ENCODE data around the gene SV2C.

SV2C gene

GRCh38 chr5:76165711-76166374, 82.7 kb downstream of the SV2C start:
- no peaks in the 10 kb centered on the region for H3K4me1 ChIP-seq (ENCODE audit: control insufficient read depth, insufficient read depth, low read length)
- H3K36me3 ChIP-seq (ENCODE audit: control insufficient read depth, insufficient read depth, low read length) = no peaks in the 10 kb centered on the region
- H3K27me3 ChIP-seq (ENCODE audit: control insufficient read depth, insufficient read depth, low read length) = no peaks in the 10 kb centered on the region
- H3K9me3 ChIP-seq (ENCODE audit: control insufficient read depth, insufficient read depth, low read depth, low read length) = no peaks in the 10 kb centered on the region
- H3K9ac ChIP-seq (ENCODE audit: low read length) = no peak overlapping the region
- no peak overlapping the region for H3K27ac ChIP-seq (ENCODE audit: low read depth, low read length)
- no peak overlapping the region for H3K4me3 ChIP-seq (ENCODE audit: low read depth, low read length)

- Histone ChIP-seq H3K9me3 (ENCODE audit: control insufficient read depth, insufficient read depth, low read depth, low read length) (no peaks in the 10 kb centered on the region), H3K4me3 (ENCODE audit: low read depth, low read length) (no peak overlapping the region), H3K9ac (ENCODE audit: low read length) (no peak overlapping the region), H3K4me1 (ENCODE audit: control insufficient read depth, insufficient read depth, low read length) (no peaks in the 10 kb centered on the region), H3K27me3 (ENCODE audit: control insufficient read depth, insufficient read depth, low read length) (no peaks in the 10 kb centered on the region), H3K27ac (ENCODE audit: low read depth, low read length) (no peak overlapping the region), H3K36me3 (ENCODE audit: control insufficient read depth, insufficient read depth, low read length) (no peaks in the 10 kb centered on the region)
Measured at GRCh38 chr5:76166886-76167576, 83.8 kb downstream of the SV2C start.

DNA sequence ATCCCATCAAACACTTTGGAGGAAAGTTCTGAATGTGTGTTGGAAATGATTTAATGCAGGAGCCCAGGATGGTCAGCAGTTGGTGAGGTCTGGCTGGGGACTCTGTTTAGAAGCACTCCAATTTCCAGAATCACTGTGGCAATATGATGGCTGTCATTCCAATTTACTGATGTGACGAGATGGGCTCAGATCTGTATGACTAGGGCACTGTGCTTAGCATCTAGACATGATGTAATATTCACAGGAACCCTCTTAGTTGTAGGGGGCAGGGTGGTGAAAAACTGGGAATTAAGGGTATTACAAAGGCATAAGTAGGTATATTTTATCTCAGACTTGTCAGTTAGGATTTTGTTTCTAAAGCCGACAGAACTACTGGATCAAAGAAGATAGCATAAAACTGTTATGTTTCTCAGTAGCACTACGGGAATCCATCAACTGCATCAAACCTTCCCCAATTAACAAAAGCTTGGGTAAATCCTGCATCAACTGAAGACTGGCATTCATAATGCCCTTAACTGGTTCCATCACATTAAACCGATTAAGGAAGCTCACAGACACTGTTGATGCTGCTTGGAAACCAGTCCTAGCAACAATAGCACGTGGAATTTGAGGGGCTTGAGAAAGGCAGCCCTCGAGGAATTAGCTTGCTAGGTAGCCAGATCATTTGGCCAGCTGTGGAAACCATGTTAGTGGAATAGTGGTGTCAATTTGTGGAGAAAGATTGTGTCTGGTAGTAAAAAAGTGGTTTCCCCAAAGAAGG, 86.1 kb downstream of the SV2C start:
- H3K27ac ChIP-seq (ENCODE audit: low read depth, low read length) = no peak overlapping the region
- H3K4me3 ChIP-seq (ENCODE audit: low read depth, low read length) = no peak overlapping the region

GRCh38 chr5:76174101-76174500, 90.9 kb downstream of the SV2C start:
- H3K4me1 ChIP-seq (ENCODE audit: control insufficient read depth, insufficient read depth, low read length) = no peaks in the 10 kb centered on the region
- H3K27me3 ChIP-seq (ENCODE audit: control insufficient read depth, insufficient read depth, low read length) = no peaks in the 10 kb centered on the region
- H3K27ac ChIP-seq (ENCODE audit: low read depth, low read length) = no peak overlapping the region
- H3K36me3 ChIP-seq (ENCODE audit: control insufficient read depth, insufficient read depth, low read length) = no peaks in the 10 kb centered on the region
- H3K4me3 ChIP-seq (ENCODE audit: low read depth, low read length) = no peak overlapping the region
- no peak overlapping the region for H3K9ac ChIP-seq (ENCODE audit: low read length)
- no peaks in the 10 kb centered on the region for H3K9me3 ChIP-seq (ENCODE audit: control insufficient read depth, insufficient read depth, low read depth, low read length)

More for the DNA sequence above, 86.1 kb downstream of the SV2C start:
- H3K36me3 ChIP-seq (ENCODE audit: control insufficient read depth, insufficient read depth, low read length) = no peaks in the 10 kb centered on the region
- no peak overlapping the region for H3K9ac ChIP-seq (ENCODE audit: low read length)
- H3K4me1 ChIP-seq (ENCODE audit: control insufficient read depth, insufficient read depth, low read length) = no peaks in the 10 kb centered on the region
- no peaks in the 10 kb centered on the region for H3K27me3 ChIP-seq (ENCODE audit: control insufficient read depth, insufficient read depth, low read length)
- H3K9me3 ChIP-seq (ENCODE audit: control insufficient read depth, insufficient read depth, low read depth, low read length) = no peaks in the 10 kb centered on the region

DNA sequence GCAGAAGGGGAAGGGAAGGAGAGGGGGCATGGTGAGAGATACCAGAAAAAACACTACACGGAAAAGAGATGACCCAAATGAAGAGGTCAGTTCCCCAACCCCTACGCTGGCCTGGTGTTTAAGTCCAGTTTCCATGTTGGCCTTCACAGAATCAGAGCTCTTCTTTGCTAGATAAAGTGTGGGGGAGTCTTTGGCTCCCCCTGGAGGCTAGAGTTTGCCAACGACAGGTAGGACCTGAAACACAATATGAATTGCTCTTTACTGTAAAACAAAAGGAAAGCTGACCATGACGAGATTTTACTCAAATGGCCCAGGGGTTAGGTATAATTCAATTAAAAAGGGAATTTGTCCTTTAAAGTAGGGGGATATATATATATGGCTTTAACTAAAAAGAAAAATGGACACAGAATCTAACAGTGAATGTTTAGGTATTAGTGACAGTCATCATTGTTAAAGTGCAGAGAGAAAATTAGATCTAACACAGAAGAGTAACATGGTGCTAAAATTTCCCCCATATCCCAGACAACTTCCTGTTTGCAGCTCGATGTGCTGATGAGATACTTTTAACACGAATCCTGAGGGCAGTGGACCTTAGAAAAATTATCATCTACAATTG, 92.0 kb downstream of the SV2C start:
- no peaks in the 10 kb centered on the region for H3K27me3 ChIP-seq (ENCODE audit: control insufficient read depth, insufficient read depth, low read length)
- no peak overlapping the region for H3K9ac ChIP-seq (ENCODE audit: low read length)
- H3K36me3 ChIP-seq (ENCODE audit: control insufficient read depth, insufficient read depth, low read length) = no peaks in the 10 kb centered on the region
- no peak overlapping the region for H3K27ac ChIP-seq (ENCODE audit: low read depth, low read length)
- no peaks in the 10 kb centered on the region for H3K4me1 ChIP-seq (ENCODE audit: control insufficient read depth, insufficient read depth, low read length)
- no peak overlapping the region for H3K4me3 ChIP-seq (ENCODE audit: low read depth, low read length)
- no peaks in the 10 kb centered on the region for H3K9me3 ChIP-seq (ENCODE audit: control insufficient read depth, insufficient read depth, low read depth, low read length)

DNA sequence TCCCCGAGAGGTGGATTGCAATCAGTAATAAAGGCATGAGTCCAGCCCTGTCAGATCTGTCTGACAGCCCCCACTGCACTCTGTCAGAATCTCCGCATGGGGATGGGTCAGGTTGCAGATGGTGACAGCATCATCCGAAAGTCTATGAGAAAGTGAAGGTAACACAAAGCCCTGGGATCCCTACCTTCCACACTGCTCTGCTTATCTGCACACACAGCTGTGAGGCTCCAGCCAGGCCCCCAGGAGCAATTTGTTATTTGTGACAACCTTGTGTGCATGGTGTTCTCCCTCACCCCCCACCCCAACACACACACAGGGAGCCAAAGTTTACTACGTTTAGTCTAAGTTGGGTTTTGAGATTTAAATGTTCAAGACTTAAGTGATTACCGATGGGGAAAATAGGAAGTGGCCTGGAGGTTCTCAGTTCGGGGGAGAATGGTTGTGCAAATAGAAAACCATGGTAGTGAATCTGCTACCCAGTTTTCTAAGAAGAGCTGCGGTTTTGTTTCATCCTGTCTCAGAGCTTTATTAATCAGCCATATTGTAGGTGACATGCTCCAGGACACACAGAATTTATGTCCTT, 92.7 kb downstream of the SV2C start:
- no peaks in the 10 kb centered on the region for H3K9me3 ChIP-seq (ENCODE audit: control insufficient read depth, insufficient read depth, low read depth, low read length)
- no peaks in the 10 kb centered on the region for H3K27me3 ChIP-seq (ENCODE audit: control insufficient read depth, insufficient read depth, low read length)
- H3K27ac ChIP-seq (ENCODE audit: low read depth, low read length) = no peak overlapping the region
- no peaks in the 10 kb centered on the region for H3K36me3 ChIP-seq (ENCODE audit: control insufficient read depth, insufficient read depth, low read length)
- no peaks in the 10 kb centered on the region for H3K4me1 ChIP-seq (ENCODE audit: control insufficient read depth, insufficient read depth, low read length)
- no peak overlapping the region for H3K9ac ChIP-seq (ENCODE audit: low read length)
- H3K4me3 ChIP-seq (ENCODE audit: low read depth, low read length) = no peak overlapping the region

DNA sequence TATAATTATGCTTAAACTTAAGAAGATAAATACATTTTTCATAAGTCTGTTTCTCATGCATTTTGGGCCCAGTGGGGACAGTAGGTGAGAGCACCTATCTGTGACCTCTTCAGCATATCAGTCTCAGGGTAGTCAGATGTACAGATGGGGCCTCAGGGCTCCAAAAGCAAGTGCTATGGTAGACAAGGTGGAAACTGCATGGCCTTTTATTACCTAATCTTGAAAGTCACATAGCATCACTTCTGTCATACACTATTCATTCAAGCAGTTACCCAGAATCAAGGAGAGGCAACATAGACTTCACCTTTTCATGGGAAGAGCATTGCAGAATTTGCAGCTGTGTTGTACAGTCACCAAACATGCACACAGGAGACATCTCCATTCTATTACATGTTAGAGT, 94.8 kb downstream of the SV2C start:
- H3K4me3 ChIP-seq (ENCODE audit: low read depth, low read length) = no peak overlapping the region
- no peaks in the 10 kb centered on the region for H3K27me3 ChIP-seq (ENCODE audit: control insufficient read depth, insufficient read depth, low read length)
- no peak overlapping the region for H3K9ac ChIP-seq (ENCODE audit: low read length)
- no peaks in the 10 kb centered on the region for H3K4me1 ChIP-seq (ENCODE audit: control insufficient read depth, insufficient read depth, low read length)
- H3K27ac ChIP-seq (ENCODE audit: low read depth, low read length) = no peak overlapping the region
- no peaks in the 10 kb centered on the region for H3K36me3 ChIP-seq (ENCODE audit: control insufficient read depth, insufficient read depth, low read length)
- no peaks in the 10 kb centered on the region for H3K9me3 ChIP-seq (ENCODE audit: control insufficient read depth, insufficient read depth, low read depth, low read length)

DNA sequence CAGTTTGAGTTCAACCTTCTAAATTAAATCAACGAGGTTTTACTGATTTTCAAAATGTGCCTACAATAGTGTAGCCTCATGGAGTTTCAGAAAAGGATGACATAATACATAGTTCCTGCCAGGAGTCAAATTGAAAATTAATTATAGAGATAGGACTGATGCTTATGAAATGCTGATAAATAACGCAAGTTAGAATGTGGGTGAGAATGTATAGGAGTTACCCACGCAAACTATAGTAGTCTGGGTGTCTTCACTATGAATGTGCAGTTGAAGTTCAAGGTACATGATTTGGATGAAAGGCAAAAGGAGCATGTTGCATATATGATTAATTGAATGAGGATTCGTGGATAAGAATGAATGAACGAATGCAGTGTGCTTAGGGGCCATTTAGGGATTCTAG, 95.7 kb downstream of the SV2C start:
- Histone ChIP-seq H3K27ac (ENCODE audit: low read depth, low read length) (no peak overlapping the region), H3K4me3 (ENCODE audit: low read depth, low read length) (no peak overlapping the region), H3K4me1 (ENCODE audit: control insufficient read depth, insufficient read depth, low read length) (no peaks in the 10 kb centered on the region), H3K27me3 (ENCODE audit: control insufficient read depth, insufficient read depth, low read length) (no peaks in the 10 kb centered on the region), H3K9ac (ENCODE audit: low read length) (no peak overlapping the region), H3K36me3 (ENCODE audit: control insufficient read depth, insufficient read depth, low read length) (no peaks in the 10 kb centered on the region), H3K9me3 (ENCODE audit: control insufficient read depth, insufficient read depth, low read depth, low read length) (no peaks in the 10 kb centered on the region)

DNA sequence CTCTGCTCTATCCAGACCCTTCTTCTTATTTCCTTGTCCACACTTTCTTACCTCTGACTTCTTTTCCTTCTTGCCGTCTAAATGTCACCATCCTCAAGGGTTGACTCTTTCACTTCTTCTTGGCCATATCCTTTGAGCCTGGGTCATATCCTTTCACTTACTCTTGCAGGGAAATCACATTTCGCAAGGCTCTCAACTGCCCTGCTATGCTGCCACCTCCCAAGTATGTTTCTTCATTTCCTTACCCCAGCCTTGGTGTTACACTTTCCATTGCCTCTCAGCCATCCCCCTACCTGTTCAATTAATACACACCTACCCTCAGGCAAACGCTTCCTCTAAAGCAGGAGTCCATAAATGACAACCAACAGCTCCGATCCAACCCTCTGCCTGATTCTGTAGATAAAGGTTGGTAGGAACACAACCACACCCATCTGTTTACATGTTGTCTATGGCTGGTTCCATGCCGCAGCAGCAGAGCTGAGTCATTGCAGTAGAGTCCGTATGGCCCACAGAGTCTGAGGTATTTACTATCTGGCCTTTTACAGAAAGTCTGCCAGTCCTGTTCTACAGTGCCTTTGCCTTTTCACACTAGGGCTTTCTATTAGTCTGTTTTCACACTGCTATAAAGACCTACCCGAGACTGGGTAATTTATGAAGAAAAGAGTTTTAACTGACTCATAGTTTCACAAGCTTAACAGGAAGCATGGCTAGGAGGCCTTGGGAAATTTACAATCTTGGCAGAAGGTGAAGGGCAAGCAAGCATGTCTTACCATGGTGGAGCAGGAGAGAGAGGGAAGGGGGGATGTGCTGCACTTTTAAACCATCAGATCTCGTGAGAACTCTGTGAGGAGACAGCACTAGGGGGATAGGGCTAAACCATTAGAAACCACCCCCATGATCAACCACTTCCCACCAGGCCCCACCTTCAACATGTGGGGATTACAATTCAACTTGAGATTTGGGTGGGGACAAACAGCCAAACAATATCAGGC, 97.9 kb downstream of the SV2C start:
- Histone ChIP-seq H3K36me3 (ENCODE audit: control insufficient read depth, insufficient read depth, low read length) (no peaks in the 10 kb centered on the region), H3K27me3 (ENCODE audit: control insufficient read depth, insufficient read depth, low read length) (no peaks in the 10 kb centered on the region), H3K4me3 (ENCODE audit: low read depth, low read length) (no peak overlapping the region), H3K9me3 (ENCODE audit: control insufficient read depth, insufficient read depth, low read depth, low read length) (peaks cover 6% of the 10 kb centered on the region), H3K9ac (ENCODE audit: low read length) (no peak overlapping the region), H3K27ac (ENCODE audit: low read depth, low read length) (no peak overlapping the region), H3K4me1 (ENCODE audit: control insufficient read depth, insufficient read depth, low read length) (no peaks in the 10 kb centered on the region)

DNA sequence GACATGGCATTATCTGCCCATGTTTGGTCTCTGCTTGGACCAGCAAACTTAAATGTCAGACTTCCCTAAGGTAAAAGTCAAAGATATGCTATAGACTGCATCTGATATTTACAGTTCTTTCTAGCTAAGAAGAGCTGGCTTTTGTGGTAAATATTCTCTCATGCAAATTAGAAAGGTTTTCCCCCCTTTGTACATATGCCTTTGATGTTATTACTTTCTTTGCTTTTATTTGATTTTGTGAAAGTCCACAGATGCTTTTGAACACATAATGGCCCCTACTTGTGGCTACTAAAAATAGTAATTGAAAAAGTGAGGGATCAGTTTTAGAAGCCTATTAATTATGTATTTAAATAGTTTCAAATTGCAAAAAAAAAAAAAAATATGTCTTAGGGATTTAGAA, 104.2 kb downstream of the SV2C start:
- Histone ChIP-seq H3K4me1 (ENCODE audit: control insufficient read depth, insufficient read depth, low read length) (no peaks in the 10 kb centered on the region), H3K27ac (ENCODE audit: low read depth, low read length) (no peak overlapping the region), H3K9ac (ENCODE audit: low read length) (no peak overlapping the region), H3K27me3 (ENCODE audit: control insufficient read depth, insufficient read depth, low read length) (no peaks in the 10 kb centered on the region), H3K9me3 (ENCODE audit: control insufficient read depth, insufficient read depth, low read depth, low read length) (peaks cover 13% of the 10 kb centered on the region), H3K4me3 (ENCODE audit: low read depth, low read length) (no peak overlapping the region), H3K36me3 (ENCODE audit: control insufficient read depth, insufficient read depth, low read length) (no peaks in the 10 kb centered on the region)

Data from HUES6 (cell line).